GM12878 (cell line): ENCODE measurements around the gene DMXL2. TPM values are rescaled to one million over a fixed set of nuclear protein-coding genes. Genes with fewer than 3 reads are reported as not detected.

Source experiments
- ATAC-seq: fragments of 200-7000 bp; cut with Tn5 transposase; 3 replicates; pipeline ENCODE4 v1.9.1; 2020; ENCODE audit warnings: mild to moderate bottlenecking, moderate library complexity
- BruUV-seq: library from RNA; stranded (reverse); fragments of 400-500 nt; replicated peaks from 2 replicates; lab custom pipeline; 2021; lab: Mats Ljungman, UMichigan
- CTCF ChIA-PET: fragments of 300-600 bp; sonication (Branson Sonifier 250); formaldehyde crosslinking; extraction: SDS; loops from one replicate; lab custom pipeline; 2021; ENCODE audit warnings: inconsistent platforms; lab: Yijun Ruan, JAX
- POLR2A ChIA-PET: fragments of 350-600 bp; formaldehyde crosslinking; extraction: SDS; loops from one replicate; lab custom pipeline; 2021; ENCODE audit warnings: inconsistent platforms; lab: Charles Lee
- RAD21 ChIA-PET: fragments of 300-600 bp; sonication (Branson Sonifier 250); formaldehyde crosslinking; loops from one replicate; lab custom pipeline; 2023; ENCODE audit warnings: antibody characterized with exemption; ENCODE audit not compliant: unreplicated experiment; lab: Charles Lee
- SMC1A ChIA-PET: fragments of 300-600 bp; sonication (Branson Sonifier 250); formaldehyde crosslinking; loops from one replicate; lab custom pipeline; 2023; ENCODE audit not compliant: unreplicated experiment, uncharacterized antibody; lab: Charles Lee
- DNase-seq: peaks from one replicate; pipeline ENCODE4 v3.0.0-alpha.2; 2011; ENCODE audit warnings: low read depth, low spot score
- FAIRE-seq: peaks from 3 replicates; lab custom pipeline; 2011; peaks lifted over from hg19 to GRCh38; lab: Jason Lieb, UNC
- H2AFZ ChIP-seq: 2 replicates; pipeline ENCODE4 v1.6.0; 2011; ENCODE audit warnings: low read depth, low read length, control low read depth; ENCODE audit not compliant: control insufficient read depth
- H3K27ac ChIP-seq: 2 replicates; pipeline ENCODE4 v1.5.1; 2011; ENCODE audit warnings: control low read depth; ENCODE audit not compliant: control insufficient read depth, insufficient read depth
- H3K27me3 ChIP-seq, 2 experiments: replicated peaks in 1 of 2; 2 replicates each; pipeline versions ENCODE4 v1.6.0 to v1.6.1; 2011; ENCODE audit warnings: low read length in 1 of 2; ENCODE audit not compliant: control insufficient read depth in 2 of 2, insufficient read depth in 2 of 2
- H3K36me3 ChIP-seq, 2 experiments: 2 replicates each; pipeline ENCODE4 v1.5.1; 2011; ENCODE audit warnings: low read length in 1 of 2; ENCODE audit not compliant: control insufficient read depth in 2 of 2, insufficient read depth in 2 of 2
- H3K4me1 ChIP-seq: 2 replicates; pipeline ENCODE4 v1.6.1; 2011; ENCODE audit warnings: mild to moderate bottlenecking, low read length, moderate library complexity, mixed read lengths; ENCODE audit not compliant: control insufficient read depth, insufficient read depth
- H3K4me2 ChIP-seq: 2 replicates; pipeline ENCODE4 v1.6.0; 2011; ENCODE audit warnings: control low read depth; ENCODE audit not compliant: control insufficient read depth, insufficient read depth
- H3K4me3 ChIP-seq: fragments of 200-600 bp; sonication (generic); 2 replicates; pipeline ENCODE4 v1.5.1; 2016
- H3K79me2 ChIP-seq: 2 replicates; pipeline ENCODE4 v1.6.0; 2011; ENCODE audit warnings: low read length; ENCODE audit not compliant: control insufficient read depth, insufficient read depth
- H3K9ac ChIP-seq: 2 replicates; pipeline ENCODE4 v1.8.0; 2011; ENCODE audit warnings: low read length, control low read depth, mixed read lengths; ENCODE audit not compliant: control insufficient read depth, insufficient read depth
- H3K9me3 ChIP-seq: replicated peaks from 3 replicates; pipeline ENCODE4 v1.5.1; 2011; ENCODE audit warnings: mild to moderate bottlenecking, low read length; ENCODE audit not compliant: control insufficient read depth, insufficient read depth
- H4K20me1 ChIP-seq: 2 replicates; pipeline ENCODE4 v1.6.0; 2011; ENCODE audit not compliant: control insufficient read depth, insufficient read depth
- ATF7 ChIP-seq: fragments of 450-650 bp; IDR thresholded peaks from 2 replicates; pipeline ENCODE4 v1.6.1; 2016; ENCODE audit warnings: low read depth, mild to moderate bottlenecking
- EED ChIP-seq: sonication (generic); IDR thresholded peaks from 2 replicates; pipeline ENCODE4 v1.6.1; 2016; ENCODE audit warnings: antibody characterized with exemption, low read depth
- EP300 ChIP-seq, 2 experiments: fragments of 150-350 bp in 1 of 2; IDR thresholded peaks; 2 replicates each; pipeline ENCODE4 v1.6.1; 2011 to 2012; ENCODE audit warnings: low read depth in 2 of 2, low read length in 2 of 2, borderline replicate concordance in 1 of 2, improper control_type of control experiment in 1 of 2, inconsistent platforms in 1 of 2; ENCODE audit not compliant: control insufficient read depth in 1 of 2
- MYC ChIP-seq: IDR thresholded peaks from 2 replicates; pipeline ENCODE4 v1.6.1; 2011; ENCODE audit warnings: mild to moderate bottlenecking, low read length, moderate library complexity, inconsistent platforms; ENCODE audit not compliant: insufficient read depth, insufficient replicate concordance, insufficient read length, severe bottlenecking
- RB1 ChIP-seq: fragments of 450-650 bp; formaldehyde crosslinking; IDR thresholded peaks from 2 replicates; pipeline ENCODE4 v1.6.1; 2017; ENCODE audit warnings: mild to moderate bottlenecking, borderline replicate concordance
- RUNX3 ChIP-seq: IDR thresholded peaks from 2 replicates; pipeline ENCODE4 v1.6.1; 2012; ENCODE audit warnings: low read length, inconsistent platforms
- TBL1XR1 ChIP-seq: IDR thresholded peaks from 2 replicates; pipeline ENCODE4 v1.6.1; 2012; ENCODE audit warnings: low read depth, low read length, improper control_type of control experiment
- ZBED1 ChIP-seq: IDR thresholded peaks from 2 replicates; pipeline ENCODE4 v1.6.1; 2016; ENCODE audit warnings: borderline replicate concordance
- whole genome bisulfite sequencing: methylation state at CpG from one replicate; pipeline ENCODE4 v1.1.6; 2016; ENCODE audit warnings: low lambda C conversion rate; ENCODE audit not compliant: insufficient replicate concordance, insufficient coverage; ENCODE audit errors: missing lambda C conversion rate; 5-methylcytosine and 5-hydroxymethylcytosine counted together
- in situ Hi-C: fragments of 300-500 bp; cut with MboI; formaldehyde crosslinking; loops from 9 replicates; pipeline ENCODE4 v1.14.3; 2018; ENCODE audit warnings: mixed read lengths
- intact Hi-C: fragments of 100-400 bp; cut with micrococcal nuclease; formaldehyde crosslinking; loops from one replicate; pipeline ENCODE4 v1.14.2; 2022; ENCODE audit not compliant: unreplicated experiment
- polyA plus RNA-seq, 11 experiments: library from polyadenylated mRNA; depleted of rRNA in 4 of 11; unstranded in 6 of 11; stranded (reverse) in 5 of 11; fragments of >200 nt; fragmentation: Nextera tagmentation in 4 of 11; fragmentation: Illumina TruSeq in 1 of 11; extraction: Ambion mirVana in 4 of 11; extraction: Trizol in 1 of 11; gene quantifications; 1 replicate in 1 of 11; 2 replicates in 10 of 11; pipeline versions ENCODE4 v1.2.1 to v1.2.3, GENCODE V29; 2011 to 2016; ENCODE audit warnings: inconsistent platforms in 2 of 11, missing spikeins in 2 of 11, low read depth in 1 of 11
- total RNA-seq, 4 experiments: library from RNA; depleted of rRNA in 3 of 4; stranded (reverse); fragments of >200 nt in 3 of 4; fragmentation: Illumina TruSeq in 1 of 4; extraction: Trizol in 1 of 4; gene quantifications; 2 replicates each; pipeline versions ENCODE4 v1.2.1 to v1.2.3, GENCODE V29; 2013 to 2021
- TF ChIP-seq, protein P1 (sequence below): IDR thresholded peaks from 2 replicates; pipeline ENCODE4 v1.6.1; 2012; ENCODE audit warnings: improper control_type of control experiment, low read depth, low read length; ENCODE audit not compliant: insufficient replicate concordance
- TF ChIP-seq, protein P2 (sequence below): fragments of 450-650 bp; IDR thresholded peaks from 2 replicates; pipeline ENCODE4 v1.6.1; 2017; ENCODE audit warnings: mild to moderate bottlenecking

Gene DMXL2
- total and polyA plus RNA-seq, 10 of the 15 experiments (the other 5 are each of a cell fraction or from before 2014, with no cell fraction given), result 8.5 to 32.1 (median 22.0) TPM

DNA sequence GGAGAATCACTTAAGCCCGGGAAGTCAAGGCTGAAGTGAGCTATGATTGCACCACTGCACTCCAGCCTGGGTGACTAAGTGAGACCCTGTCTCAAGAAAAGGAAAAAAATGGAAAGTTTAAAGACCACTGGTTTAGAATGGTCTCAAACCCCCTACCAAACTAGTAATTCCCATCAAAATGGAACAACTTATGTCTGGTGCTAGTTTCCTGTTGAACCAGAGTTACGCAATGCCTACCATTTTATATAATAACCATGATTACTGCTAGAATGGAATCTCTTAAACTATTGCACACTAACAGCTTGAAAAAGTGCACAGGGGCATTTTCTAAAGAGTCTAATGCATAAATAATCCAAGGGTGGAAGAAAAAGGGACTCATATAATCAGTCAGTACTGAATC, 43.6 kb downstream of the DMXL2 start (continued):
- TF ChIP-seq ZBED1 (no peak), EED (no peak)
- TF ChIP-seq, protein P1, sequence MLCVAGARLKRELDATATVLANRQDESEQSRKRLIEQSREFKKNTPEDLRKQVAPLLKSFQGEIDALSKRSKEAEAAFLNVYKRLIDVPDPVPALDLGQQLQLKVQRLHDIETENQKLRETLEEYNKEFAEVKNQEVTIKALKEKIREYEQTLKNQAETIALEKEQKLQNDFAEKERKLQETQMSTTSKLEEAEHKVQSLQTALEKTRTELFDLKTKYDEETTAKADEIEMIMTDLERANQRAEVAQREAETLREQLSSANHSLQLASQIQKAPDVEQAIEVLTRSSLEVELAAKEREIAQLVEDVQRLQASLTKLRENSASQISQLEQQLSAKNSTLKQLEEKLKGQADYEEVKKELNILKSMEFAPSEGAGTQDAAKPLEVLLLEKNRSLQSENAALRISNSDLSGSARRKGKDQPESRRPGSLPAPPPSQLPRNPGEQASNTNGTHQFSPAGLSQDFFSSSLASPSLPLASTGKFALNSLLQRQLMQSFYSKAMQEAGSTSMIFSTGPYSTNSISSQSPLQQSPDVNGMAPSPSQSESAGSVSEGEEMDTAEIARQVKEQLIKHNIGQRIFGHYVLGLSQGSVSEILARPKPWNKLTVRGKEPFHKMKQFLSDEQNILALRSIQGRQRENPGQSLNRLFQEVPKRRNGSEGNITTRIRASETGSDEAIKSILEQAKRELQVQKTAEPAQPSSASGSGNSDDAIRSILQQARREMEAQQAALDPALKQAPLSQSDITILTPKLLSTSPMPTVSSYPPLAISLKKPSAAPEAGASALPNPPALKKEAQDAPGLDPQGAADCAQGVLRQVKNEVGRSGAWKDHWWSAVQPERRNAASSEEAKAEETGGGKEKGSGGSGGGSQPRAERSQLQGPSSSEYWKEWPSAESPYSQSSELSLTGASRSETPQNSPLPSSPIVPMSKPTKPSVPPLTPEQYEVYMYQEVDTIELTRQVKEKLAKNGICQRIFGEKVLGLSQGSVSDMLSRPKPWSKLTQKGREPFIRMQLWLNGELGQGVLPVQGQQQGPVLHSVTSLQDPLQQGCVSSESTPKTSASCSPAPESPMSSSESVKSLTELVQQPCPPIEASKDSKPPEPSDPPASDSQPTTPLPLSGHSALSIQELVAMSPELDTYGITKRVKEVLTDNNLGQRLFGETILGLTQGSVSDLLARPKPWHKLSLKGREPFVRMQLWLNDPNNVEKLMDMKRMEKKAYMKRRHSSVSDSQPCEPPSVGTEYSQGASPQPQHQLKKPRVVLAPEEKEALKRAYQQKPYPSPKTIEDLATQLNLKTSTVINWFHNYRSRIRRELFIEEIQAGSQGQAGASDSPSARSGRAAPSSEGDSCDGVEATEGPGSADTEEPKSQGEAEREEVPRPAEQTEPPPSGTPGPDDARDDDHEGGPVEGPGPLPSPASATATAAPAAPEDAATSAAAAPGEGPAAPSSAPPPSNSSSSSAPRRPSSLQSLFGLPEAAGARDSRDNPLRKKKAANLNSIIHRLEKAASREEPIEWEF, result no peak

DNA sequence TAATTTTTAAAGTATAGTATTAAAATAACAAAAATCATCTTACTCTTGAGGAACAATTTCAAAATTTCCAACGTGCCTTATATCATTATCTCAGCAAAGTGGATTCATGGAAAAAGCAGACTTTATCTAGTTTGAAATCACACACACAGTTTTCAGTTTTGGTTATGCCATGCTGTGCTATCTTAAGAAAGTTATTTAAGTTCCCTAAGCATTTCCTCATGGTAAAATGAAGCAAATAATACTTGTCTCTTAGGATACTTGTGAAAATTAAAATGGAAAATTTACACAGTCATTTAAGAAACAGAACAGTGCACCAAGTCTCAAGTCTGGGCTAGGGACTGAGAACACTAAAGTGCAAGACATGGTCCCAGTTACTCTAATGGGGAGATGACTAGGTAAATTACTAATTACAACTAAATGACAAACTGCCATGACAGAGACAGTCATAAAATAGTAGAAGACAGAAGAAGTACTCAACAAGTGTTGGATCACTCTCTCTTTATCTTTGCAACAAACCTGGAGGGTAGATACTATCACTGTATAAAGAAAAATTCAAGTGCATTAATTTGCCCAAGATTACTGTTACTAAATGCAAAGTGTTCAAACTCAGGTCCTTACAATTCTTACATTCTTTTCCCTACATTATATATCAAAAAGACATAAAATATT, 44.8 kb downstream of the DMXL2 start:
- RAD21 ChIA-PET, result no interaction called here
- ATAC-seq, result no peak
- Histone ChIP-seq H3K4me1 (no peaks in the 10 kb centered on the region), H4K20me1 (no peaks in the 10 kb centered on the region), H3K36me3 (no peaks in the 10 kb centered on the region), H3K4me3 (no peak overlapping the region), H3K9ac (no peak overlapping the region), H3K79me2 (no peaks in the 10 kb centered on the region), H3K27me3 (no peaks in the 10 kb centered on the region), H3K4me2 (no peak overlapping the region), H2AFZ (no peak overlapping the region), H3K9me3 (no peaks in the 10 kb centered on the region; the same call in 2 of the 3 replicates), H3K27ac (no peak overlapping the region)
- BruUV-seq, result no TSS peak
- SMC1A ChIA-PET, result no interaction called here
- no peak for FAIRE-seq
- in situ Hi-C loops (no loop called here), intact Hi-C loops (no loop called here)
- CTCF ChIA-PET, result no interaction called here
- no peak for DNase-seq
- WGBS, result 56% methylated on average over 1 of the region's 1 CpG
- no peak for TF ChIP-seq MYC
- no peak for TF ChIP-seq TBL1XR1
- no peak for TF ChIP-seq ATF7
- no peak for TF ChIP-seq RUNX3
- no peak for TF ChIP-seq EP300 (IDR thresholded peaks at IDR 0.05; ENCODE audit: borderline replicate concordance in 1 of 2, control insufficient read depth in 1 of 2, low read depth in 2 of 2, low read length in 2 of 2)
- TF ChIP-seq, protein P2, sequence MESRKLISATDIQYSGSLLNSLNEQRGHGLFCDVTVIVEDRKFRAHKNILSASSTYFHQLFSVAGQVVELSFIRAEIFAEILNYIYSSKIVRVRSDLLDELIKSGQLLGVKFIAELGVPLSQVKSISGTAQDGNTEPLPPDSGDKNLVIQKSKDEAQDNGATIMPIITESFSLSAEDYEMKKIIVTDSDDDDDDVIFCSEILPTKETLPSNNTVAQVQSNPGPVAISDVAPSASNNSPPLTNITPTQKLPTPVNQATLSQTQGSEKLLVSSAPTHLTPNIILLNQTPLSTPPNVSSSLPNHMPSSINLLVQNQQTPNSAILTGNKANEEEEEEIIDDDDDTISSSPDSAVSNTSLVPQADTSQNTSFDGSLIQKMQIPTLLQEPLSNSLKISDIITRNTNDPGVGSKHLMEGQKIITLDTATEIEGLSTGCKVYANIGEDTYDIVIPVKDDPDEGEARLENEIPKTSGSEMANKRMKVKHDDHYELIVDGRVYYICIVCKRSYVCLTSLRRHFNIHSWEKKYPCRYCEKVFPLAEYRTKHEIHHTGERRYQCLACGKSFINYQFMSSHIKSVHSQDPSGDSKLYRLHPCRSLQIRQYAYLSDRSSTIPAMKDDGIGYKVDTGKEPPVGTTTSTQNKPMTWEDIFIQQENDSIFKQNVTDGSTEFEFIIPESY, result no peak
- no peak for TF ChIP-seq RB1
- POLR2A ChIA-PET, result no interaction called here
